NCI-H226 (cell line): ENCODE results near the gene CA14.
"Not testable (repeated sequence)": the region's sequence is repeated elsewhere in the genome, so short reads cannot be mapped to it uniquely, and the experiment has no call there.

Experiments used
- DNase-seq: peaks from one replicate; pipeline ENCODE4 v3.0.0-alpha.2; 2015

CA14 gene

GRCh38 chr1:150281758-150282557 is 24.4 kb downstream of the CA14 start, which contains the start of gene CIART:
Gene CIART, plus strand, starts transcription at chr1:150282554. Its CDS starts 714 bp downstream, at chr1:150283268.
- DNase-seq = peak; percentile 98

- DNase-seq = no peak
Observed at GRCh38 chr1:150282558-150282958, 25.0 kb downstream of the CA14 start.

- DNase-seq = no peak
Observed at GRCh38 chr1:150283260-150283659, 25.7 kb downstream of the CA14 start.

GRCh38 chr1:150288382-150288781 is 30.8 kb downstream of the CA14 start:
- no peak for DNase-seq

GRCh38 chr1:150288822-150289221 is 31.2 kb downstream of the CA14 start:
- DNase-seq = no peak

GRCh38 chr1:150293433-150294253 is 36.1 kb downstream of the CA14 start, which contains the start of gene MRPS21:
Gene MRPS21, plus strand, starts transcription at chr1:150293861. Its CDS starts 506 bp downstream, at chr1:150294367.
- peak; percentile 92 for DNase-seq

- DNase-seq = no peak
Observed at GRCh38 chr1:150295476-150295875, 37.9 kb downstream of the CA14 start.

GRCh38 chr1:150299716-150300115 is 42.1 kb downstream of the CA14 start:
- DNase-seq = no peak

- no peak for DNase-seq
Observed at GRCh38 chr1:150302338-150302737, 44.8 kb downstream of the CA14 start.

- DNase-seq = no peak
Observed at GRCh38 chr1:150302902-150303301, 45.3 kb downstream of the CA14 start.

- not testable (repeated sequence) for DNase-seq
Observed at GRCh38 chr1:150308585-150308984, 51.0 kb downstream of the CA14 start.

GRCh38 chr1:150309758-150310508 is 52.4 kb downstream of the CA14 start:
- DNase-seq = no peak

GRCh38 chr1:150311762-150312161 is 54.2 kb downstream of the CA14 start:
- DNase-seq = no peak
